Tibial nerve (tissue), 4 donors: ENCODE measurements around the gene TAMALIN. TPM values are rescaled to one million over a fixed set of nuclear protein-coding genes. Genes with fewer than 3 reads are reported as not detected.

Source experiments
- DNase-seq, 2 donors: peaks; one replicate each; pipeline ENCODE4 v3.0.0-alpha.2; 2019; ENCODE audit warnings: low spot score in 2 of 2
- H3K27ac ChIP-seq, 4 donors: fragments of 200-600 bp; sonication (generic) in 3 of 4; one replicate each; pipeline ENCODE4 v1.5.1; 2017 to 2019; ENCODE audit warnings: mild to moderate bottlenecking in 1 of 4
- H3K27me3 ChIP-seq, 2 donors: fragments of 200-600 bp; sonication (generic) in 1 of 2; one replicate each; pipeline versions ENCODE4 v1.5.1 to v1.6.0; 2017 to 2019
- H3K36me3 ChIP-seq, 3 donors: fragments of 200-600 bp; sonication (generic); one replicate each; pipeline ENCODE4 v1.5.1; 2018 to 2019
- H3K4me1 ChIP-seq, 4 donors: fragments of 200-600 bp; sonication (generic) in 3 of 4; one replicate each; pipeline ENCODE4 v1.5.1; 2017 to 2019
- H3K4me3 ChIP-seq, 4 donors: fragments of 200-600 bp; sonication (generic) in 3 of 4; one replicate each; pipeline ENCODE4 v1.5.1; 2017 to 2019; ENCODE audit warnings: mild to moderate bottlenecking in 1 of 4, moderate library complexity in 1 of 4
- H3K9me3 ChIP-seq, 4 donors: fragments of 200-600 bp; sonication (generic) in 3 of 4; one replicate each; pipeline ENCODE4 v1.5.1; 2017 to 2019
- EP300 ChIP-seq, 2 donors: sonication (generic); formaldehyde crosslinking; IDR thresholded peaks; one replicate each; pipeline ENCODE4 v1.6.1; 2017; ENCODE audit warnings: antibody characterized with exemption in 2 of 2, mild to moderate bottlenecking in 1 of 2
- POLR2A ChIP-seq, 2 donors: fragments of 450-650 bp; IDR thresholded peaks; one replicate each; pipeline ENCODE4 v1.6.1; 2017; ENCODE audit warnings: antibody characterized with exemption in 2 of 2, mild to moderate bottlenecking in 2 of 2, moderate library complexity in 2 of 2
- WGBS, 2 donors: methylation state at CpG; one replicate each; pipeline ENCODE4 v1.1.5; 2018; 5-methylcytosine and 5-hydroxymethylcytosine counted together
- total RNA-seq, 4 donors: library from RNA; depleted of rRNA; stranded (reverse); fragments of >200 nt; gene quantifications; one replicate each; pipeline ENCODE4 v1.1.0, GENCODE V29; 2016
- TF ChIP-seq, protein P1 (sequence below), 5 experiments: fragments of 200-600 bp in 3 of 5; fragments of 450-650 bp in 2 of 5; sonication (generic) in 3 of 5; IDR thresholded peaks; one replicate each; pipeline ENCODE4 v1.5.1; 2016 to 2019; ENCODE audit warnings: antibody characterized with exemption in 5 of 5, mild to moderate bottlenecking in 3 of 5, moderate library complexity in 2 of 5

The TAMALIN gene
- total RNA-seq, 4 donors from 2014 or later = 30.6 to 54.0 (median 37.8) TPM

DNA sequence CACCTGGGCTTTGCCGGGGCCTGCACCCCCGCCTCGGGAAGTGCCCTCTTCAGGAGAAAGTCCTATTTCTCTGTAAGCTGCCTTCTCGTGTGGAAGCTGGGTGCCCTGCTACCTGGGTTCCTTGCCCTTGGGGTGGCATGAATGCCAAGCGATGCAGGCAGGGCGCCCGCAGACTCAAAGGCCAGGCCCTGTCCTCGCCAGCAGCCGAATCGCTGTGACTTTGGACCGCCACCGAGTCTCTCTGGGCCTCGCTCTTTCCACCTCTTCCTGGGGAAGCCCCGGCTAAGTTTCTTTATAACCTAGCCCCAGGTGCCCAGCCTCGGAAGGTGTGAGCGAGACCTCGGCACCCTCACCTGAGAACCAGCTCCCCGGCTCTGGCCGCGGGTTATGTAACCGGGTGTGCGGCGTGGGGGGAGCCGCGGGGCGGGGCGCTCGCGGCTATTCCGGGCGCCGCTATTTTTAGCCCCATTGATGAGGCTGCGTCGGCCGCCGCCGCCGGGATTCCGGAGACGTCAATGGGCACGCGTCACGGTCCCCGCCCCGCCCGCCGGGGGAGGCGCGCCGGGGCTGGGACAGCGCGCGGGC lies 29.9 kb downstream of the TAMALIN start:
- Histone ChIP-seq H3K27ac (peak overlapping the region; percentile 79 to 99 (median 93)), H3K36me3 (no peaks in the 10 kb centered on the region), H3K4me1 (peaks cover 4 to 74% (median 29%) of the 10 kb centered on the region in 4 donors), H3K27me3 (no peaks in the 10 kb centered on the region), H3K4me3 (peak overlapping the region; percentile 15 to 84 (median 36)), H3K9me3 (no peaks in the 10 kb centered on the region)
- TF ChIP-seq, protein P1, sequence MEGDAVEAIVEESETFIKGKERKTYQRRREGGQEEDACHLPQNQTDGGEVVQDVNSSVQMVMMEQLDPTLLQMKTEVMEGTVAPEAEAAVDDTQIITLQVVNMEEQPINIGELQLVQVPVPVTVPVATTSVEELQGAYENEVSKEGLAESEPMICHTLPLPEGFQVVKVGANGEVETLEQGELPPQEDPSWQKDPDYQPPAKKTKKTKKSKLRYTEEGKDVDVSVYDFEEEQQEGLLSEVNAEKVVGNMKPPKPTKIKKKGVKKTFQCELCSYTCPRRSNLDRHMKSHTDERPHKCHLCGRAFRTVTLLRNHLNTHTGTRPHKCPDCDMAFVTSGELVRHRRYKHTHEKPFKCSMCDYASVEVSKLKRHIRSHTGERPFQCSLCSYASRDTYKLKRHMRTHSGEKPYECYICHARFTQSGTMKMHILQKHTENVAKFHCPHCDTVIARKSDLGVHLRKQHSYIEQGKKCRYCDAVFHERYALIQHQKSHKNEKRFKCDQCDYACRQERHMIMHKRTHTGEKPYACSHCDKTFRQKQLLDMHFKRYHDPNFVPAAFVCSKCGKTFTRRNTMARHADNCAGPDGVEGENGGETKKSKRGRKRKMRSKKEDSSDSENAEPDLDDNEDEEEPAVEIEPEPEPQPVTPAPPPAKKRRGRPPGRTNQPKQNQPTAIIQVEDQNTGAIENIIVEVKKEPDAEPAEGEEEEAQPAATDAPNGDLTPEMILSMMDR (IDR thresholded peaks at IDR 0.05) = peak in 1 of 5 experiments; percentile 31
- TF ChIP-seq EP300 (IDR thresholded peaks at IDR 0.05) = peak; percentile 95 to 100
- peak in 1 of 2 donors; percentile 85 for TF ChIP-seq POLR2A (IDR thresholded peaks at IDR 0.05)
- 11 to 19% methylated on average over 23 to 28 of the region's 53 CpGs for WGBS, 2 donors
- peak; percentile 82 to 89 for DNase-seq

DNA sequence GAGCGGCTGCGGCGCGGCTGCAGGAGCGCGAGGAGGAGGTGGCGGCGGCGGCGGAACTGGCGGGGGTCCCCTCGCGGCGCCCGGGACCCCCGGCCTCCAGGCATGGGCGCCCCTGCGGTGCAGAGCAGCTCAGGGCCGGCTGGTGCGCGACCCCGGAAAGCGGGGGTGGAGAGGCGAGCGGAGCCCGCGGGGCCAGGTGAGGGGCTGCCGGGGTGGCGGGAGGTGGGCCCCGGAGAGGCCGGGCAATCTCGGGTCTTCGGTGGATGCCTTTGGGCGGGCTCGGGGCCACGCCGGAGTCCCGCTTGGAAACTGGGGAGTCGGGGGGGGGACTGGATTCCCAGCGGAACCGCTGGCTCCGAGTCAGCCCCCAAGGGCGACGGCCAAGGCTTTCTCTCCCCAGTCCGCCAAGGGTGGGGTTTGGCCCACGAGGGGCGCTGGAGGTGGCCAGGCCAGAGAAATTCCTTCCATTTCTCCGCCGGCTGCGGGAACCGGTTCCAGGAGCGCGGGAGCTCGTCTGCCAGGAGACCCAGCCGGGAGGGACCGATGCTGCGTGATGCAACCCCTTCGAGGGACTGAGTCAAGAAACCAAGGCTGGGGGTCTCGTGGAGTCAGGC lies 30.6 kb downstream of the TAMALIN start:
- peak overlapping the region; percentile 85 to 99 (median 94) for H3K27ac ChIP-seq
- no peak for DNase-seq
- peaks cover 0 to 75% (median 29%) of the 10 kb centered on the region in 4 donors for H3K4me1 ChIP-seq
- WGBS, 2 donors = 2 to 8% methylated on average over 7 to 18 of the region's 59 CpGs
- H3K36me3 ChIP-seq = no peaks in the 10 kb centered on the region
- H3K27me3 ChIP-seq = no peaks in the 10 kb centered on the region
- TF ChIP-seq, protein P1 (IDR thresholded peaks at IDR 0.05) = no peak
- TF ChIP-seq POLR2A (IDR thresholded peaks at IDR 0.05) = peak in 1 of 2 donors; percentile 20
- peak in 1 of 2 donors; percentile 61 for TF ChIP-seq EP300 (IDR thresholded peaks at IDR 0.05)
- H3K4me3 ChIP-seq = peak overlapping the region; percentile 50 to 84 (median 70)
- no peaks in the 10 kb centered on the region for H3K9me3 ChIP-seq

DNA sequence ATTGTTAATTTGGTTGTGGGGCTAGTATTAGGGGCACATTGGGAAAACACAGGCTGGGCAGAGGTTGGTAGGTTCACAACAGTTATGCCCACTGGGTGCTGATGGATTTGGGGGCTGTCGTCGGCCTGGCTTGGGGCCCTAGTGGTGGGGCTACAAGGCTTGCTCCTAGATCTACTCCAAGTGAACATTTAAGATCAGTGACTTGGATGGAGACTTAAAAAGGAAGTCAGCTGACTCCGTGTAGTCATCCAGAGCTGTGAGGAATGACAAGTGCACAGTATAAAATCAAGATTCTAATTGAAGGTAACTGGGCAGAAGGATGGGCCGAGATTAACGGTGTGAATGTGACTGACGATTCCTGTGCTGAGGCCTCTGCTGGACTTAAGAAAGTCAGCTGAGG lies 31.7 kb downstream of the TAMALIN start:
- TF ChIP-seq POLR2A (IDR thresholded peaks at IDR 0.05) (peak in 1 of 2 donors; percentile 25), EP300 (IDR thresholded peaks at IDR 0.05) (peak in 1 of 2 donors; percentile 30)
- TF ChIP-seq, protein P1 (IDR thresholded peaks at IDR 0.05) = peak in 1 of 5 experiments; percentile 10
- H3K9me3 ChIP-seq = no peaks in the 10 kb centered on the region
- H3K36me3 ChIP-seq = no peaks in the 10 kb centered on the region
- H3K27ac ChIP-seq = peak overlapping the region; percentile 85 to 99 (median 94)
- H3K27me3 ChIP-seq = no peaks in the 10 kb centered on the region
- H3K4me1 ChIP-seq = peaks cover 0 to 79% (median 31%) of the 10 kb centered on the region in 4 donors
- no peak for DNase-seq
- H3K4me3 ChIP-seq = peak overlapping the region in 3 of 4 donors; percentile 1 to 84 (median 74)
- 72 to 78% methylated on average over 6 of the region's 6 CpGs for WGBS, 2 donors

DNA sequence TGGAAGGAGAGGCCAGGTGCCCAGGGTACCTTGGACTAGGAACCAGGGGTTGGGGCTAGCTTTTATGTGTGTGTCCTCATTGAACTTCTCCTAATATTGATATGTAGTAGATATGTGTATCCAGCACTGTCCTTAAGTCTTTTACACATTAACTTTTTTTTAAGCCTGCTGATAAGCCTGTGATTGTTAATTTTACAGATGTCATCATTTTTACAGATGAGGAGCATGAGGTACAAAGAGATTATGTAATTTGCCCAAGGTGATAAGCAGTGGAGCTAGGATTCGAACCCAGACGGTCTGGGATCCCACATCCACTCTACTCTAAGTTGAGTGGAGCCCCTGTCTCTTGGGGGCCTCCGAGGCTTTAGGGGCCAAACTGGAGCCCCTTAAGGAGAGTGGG lies 34.3 kb downstream of the TAMALIN start:
- H3K4me1 ChIP-seq = peaks cover 0 to 81% (median 40%) of the 10 kb centered on the region in 4 donors
- WGBS, 2 donors = 62 to 73% methylated on average over 3 of the region's 3 CpGs

More for the DNA sequence above, 34.3 kb downstream of the TAMALIN start:
- no peaks in the 10 kb centered on the region for H3K36me3 ChIP-seq
- no peaks in the 10 kb centered on the region for H3K9me3 ChIP-seq
- TF ChIP-seq, protein P1 (IDR thresholded peaks at IDR 0.05) = no peak
- no peak for DNase-seq
- peak overlapping the region in 3 of 4 donors; percentile 40 to 99 (median 83) for H3K27ac ChIP-seq
- H3K4me3 ChIP-seq = no peak overlapping the region
- H3K27me3 ChIP-seq = no peaks in the 10 kb centered on the region
